NCI-H2227 treated with DMSO at 0.1 percent for 48 hours (cell line): ENCODE data around the gene MRPS24.
"Not testable (repeated sequence)": the region's sequence is repeated elsewhere in the genome, so short reads cannot be mapped to it uniquely, and the experiment has no call there.

Experiments used
- DNase-seq: peaks from one replicate; lab custom pipeline; 2025; lab: John Stamatoyannopoulos, UW

MRPS24 gene

DNA sequence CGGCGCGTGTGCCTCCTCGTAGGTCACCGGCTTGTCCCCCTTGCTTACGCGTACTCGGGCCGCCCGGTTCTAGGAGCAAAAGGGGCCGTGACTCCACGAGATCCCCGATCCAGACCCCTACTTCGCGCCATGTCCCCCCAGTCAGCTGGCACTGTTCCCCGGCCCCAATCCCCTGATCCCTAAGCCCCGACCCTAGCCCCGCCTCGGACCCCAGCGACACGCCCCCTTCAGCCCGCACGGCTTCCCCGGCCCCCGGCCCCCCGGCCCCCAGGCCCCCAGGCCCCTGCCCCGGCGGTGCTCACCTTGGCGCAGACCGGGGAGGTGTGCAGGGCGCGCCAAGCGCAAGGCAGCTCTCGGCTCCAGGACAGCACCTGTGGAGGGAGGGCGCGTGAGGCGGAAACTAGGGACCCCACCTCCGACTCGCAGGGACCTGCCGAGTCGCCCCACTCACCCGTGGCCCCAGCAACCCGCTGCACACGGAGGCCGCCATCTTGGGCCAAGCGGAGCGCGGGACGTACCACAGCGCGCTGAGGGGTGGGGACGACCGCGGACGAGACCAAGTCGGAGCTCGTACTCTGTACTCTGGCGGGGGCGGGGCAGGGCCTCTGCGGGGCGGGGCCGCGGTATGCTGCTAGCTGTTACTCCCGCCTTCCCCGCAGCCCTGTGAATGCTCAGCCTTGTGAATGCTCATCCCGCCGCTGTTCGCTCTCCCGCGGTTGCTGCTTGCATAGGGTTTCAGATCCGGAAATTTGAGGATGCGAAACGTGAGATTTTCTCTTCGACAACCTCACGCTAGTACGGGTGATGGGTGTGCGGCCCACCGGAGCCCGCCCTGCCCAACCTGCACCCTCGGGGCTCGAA lies at the start of gene MRPS24:
TSS of gene MRPS24 (minus strand) at position 512 of the 861 bp plus-strand sequence. CDS start at position 490, 22 bp downstream.
- peak; percentile 94 for DNase-seq

DNA sequence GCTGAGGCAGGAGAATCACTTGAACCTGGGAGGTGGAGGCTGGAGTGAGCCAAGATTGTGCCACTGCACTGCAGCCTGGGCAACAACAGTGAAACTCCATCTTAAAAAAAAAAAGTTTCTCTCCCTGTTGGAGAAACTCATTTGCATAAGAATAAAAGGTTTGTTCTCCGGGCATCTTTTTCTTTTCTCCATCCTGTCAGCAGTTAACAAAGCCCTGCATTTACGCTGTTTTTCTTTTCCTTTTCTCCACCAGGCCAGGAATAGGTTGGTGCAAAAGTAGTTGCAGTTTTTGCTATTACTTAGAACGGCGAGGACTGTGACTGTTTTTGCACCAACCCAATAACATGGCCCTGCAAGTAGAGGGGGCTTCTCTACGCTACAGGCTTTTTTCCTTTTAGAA lies 46.6 kb upstream of the MRPS24 start:
- no peak for DNase-seq

DNA sequence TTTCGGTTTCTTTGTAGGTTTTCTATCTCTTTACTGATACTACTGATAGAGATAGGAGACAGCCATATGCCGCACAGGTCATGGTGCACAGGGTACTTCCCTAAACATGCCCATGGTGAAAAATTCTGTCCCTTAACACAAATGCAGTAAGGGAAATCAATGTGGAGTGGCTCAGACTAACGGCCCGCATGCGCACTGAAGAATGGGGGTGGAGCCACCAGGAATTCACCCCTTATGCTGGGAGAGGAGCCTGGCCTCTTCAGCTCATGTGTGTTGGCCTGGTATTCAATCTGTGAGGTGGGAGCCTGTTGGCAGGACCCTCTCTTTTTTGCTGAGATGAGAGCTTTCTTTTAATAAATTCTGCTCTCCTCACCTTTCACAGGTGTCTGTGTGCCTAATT lies 45.5 kb upstream of the MRPS24 start:
- DNase-seq = no peak

- DNase-seq = no peak
These were observed 37.2 kb upstream of the MRPS24 start, which contains the start of gene URGCP for GRCh38 chr7:43906331-43907010. TSS of gene URGCP (minus strand) at chr7:43906596. CDS start at chr7:43906575, 21 bp downstream.

- no peak for DNase-seq
These were observed 36.6 kb upstream of the MRPS24 start for GRCh38 chr7:43905956-43906330.

- no peak for DNase-seq
These were observed 36.1 kb upstream of the MRPS24 start for GRCh38 chr7:43905209-43905946.

- no peak for DNase-seq
These were observed 35.4 kb upstream of the MRPS24 start for GRCh38 chr7:43904533-43905208.

DNA sequence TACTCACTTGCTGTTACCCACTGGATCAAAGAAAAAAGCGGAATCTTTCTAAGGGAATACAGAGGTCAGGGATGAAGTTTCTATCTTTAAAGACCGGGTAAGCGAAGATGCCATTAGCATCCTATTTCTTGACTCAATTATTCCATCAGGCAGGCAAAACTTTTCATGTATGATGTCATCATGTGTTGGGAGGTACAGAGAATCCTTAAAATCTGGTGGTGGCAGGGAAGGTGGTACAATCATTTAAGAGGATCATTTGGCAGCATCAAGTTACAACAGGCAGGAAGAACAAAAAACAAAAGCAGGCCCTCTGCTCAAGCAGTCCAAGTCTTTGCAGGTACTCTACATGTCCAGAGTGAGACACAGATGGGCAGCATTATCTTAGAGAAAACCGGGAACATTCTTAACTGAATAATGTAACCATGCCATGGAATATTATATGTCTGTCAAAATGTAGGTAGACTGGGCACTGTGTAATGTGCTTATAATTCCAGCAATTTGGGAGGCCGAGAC lies 33.3 kb upstream of the MRPS24 start:
- DNase-seq = no peak

DNA sequence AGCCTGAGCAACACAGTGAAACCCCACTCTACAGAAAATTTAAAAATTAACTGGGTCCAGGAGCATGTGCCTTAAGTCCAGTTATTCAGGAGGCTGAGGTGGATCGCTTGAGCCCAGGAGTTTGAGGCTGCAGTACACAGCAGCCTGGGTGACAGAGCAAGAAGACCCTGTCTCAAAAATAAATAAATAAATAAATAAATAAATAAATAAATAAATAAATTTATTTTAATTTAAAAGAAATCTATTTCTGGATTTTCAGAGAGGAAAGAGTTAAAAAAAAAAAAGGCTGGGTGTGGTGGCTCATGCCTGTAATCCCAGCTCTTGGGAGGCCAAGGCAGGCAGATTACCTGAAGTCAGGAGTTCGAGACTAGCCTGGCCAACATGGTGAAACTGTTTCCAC lies 29.3 kb upstream of the MRPS24 start:
- not testable (repeated sequence) for DNase-seq

GRCh38 chr7:43895847-43896415 lies 26.6 kb upstream of the MRPS24 start:
- no peak for DNase-seq

DNA sequence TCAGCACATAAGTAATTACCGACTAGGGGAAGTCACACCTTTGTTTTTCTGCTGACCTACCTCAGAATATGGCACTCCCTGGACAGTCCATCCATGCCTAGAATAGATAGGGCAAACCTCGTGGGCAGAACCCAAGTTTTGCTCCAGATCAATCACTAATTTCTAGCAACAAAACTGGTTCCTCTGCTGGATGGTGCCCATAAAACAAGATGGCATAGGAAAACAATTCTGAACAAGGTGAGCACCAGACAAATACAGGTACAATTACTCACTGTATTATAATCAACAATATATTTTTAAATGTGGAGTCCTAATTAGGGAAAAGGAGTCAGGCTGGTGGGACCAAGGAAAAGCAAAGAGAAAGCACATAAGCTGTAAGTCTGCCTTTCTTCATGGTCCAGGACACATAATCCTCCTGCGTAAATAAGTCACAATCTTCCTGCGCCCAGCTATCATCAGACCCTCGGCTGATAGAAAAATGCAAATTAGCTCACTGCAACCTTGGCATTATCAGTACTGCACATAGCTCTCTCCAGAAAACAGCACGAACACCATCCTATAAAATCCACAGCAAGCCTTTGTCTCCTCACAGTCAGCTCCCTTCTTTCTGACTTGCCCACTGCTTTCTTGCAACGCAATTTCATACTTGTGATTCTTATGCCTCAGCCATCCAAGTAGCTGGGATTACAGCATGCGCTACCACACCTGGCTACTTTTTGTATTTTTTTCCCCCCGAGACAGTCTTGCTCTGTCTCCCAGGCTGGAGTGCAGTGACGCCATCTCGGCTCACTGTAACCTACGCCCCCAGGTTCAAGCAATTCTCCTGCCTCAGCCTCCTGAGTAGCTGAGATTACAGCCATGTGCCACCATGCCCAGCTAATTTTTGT lies 22.0 kb upstream of the MRPS24 start:
- DNase-seq = no peak

GRCh38 chr7:43890468-43890867 lies 21.2 kb upstream of the MRPS24 start:
- no peak for DNase-seq

DNA sequence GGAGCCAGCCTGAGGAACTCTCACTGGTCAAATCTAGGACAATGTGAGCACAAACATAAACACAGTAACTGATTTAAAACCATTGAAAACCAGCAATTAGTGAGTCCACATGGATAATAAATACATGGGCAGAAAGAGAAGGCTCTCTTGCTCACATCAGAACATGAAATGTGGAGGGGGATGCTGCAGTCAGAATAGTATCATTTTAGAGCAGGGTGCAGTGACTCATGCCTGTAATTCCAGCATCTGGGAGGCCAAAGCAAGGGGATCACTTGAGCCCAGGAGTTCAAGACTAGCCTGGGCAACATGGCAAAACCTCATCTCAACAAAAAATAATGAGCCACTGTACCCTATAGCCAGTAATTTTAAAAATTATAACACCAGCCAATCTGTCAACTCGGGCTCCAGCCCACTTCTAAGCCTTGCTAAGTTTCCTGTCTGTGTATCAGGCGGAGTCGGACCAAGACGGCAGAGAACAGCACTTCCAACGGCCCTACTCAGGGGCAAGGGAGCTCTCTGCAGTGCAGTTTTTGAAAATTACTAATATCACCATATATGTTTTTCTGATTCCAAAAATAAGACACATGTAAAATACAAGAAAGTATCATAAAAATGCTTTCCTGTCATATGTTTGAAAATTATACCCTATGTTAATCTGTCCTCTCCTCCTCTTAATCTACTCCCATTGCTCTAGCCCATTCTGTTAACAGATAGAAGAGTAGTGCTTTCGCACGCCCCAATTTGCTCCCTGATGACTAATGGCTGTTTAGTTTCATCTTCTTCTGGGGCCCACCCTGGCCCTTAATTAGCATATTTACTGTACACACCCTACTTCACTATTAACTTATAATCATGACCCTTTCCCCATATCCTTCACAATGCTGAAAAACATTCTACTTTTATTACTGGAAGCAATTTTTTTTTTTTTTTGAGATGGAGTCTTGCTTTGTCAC lies 20.0 kb upstream of the MRPS24 start:
- DNase-seq = no peak

- no peak for DNase-seq
These were observed 15.3 kb upstream of the MRPS24 start for GRCh38 chr7:43884617-43885016.

GRCh38 chr7:43884209-43884608 lies 14.9 kb upstream of the MRPS24 start:
- DNase-seq = no peak

DNA sequence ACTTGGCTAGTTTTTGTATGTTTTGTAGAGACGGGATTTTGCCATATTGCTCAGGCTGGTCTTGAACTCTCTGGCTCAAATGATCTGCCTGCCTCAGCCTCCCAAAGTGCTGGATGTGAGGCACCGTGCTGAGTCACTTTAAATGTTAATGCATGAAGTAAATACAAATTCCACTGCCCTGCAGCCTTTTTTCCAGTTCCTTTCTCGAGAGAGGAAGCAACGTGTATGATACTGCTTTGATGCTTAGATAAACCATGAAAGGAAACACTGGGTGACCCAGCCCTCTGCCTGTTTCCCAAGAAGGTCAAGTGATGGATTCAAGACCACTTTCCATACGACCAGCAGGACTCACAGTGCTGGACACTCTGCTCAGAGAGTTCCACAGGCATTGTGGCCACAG lies 11.3 kb upstream of the MRPS24 start:
- DNase-seq = no peak

DNA sequence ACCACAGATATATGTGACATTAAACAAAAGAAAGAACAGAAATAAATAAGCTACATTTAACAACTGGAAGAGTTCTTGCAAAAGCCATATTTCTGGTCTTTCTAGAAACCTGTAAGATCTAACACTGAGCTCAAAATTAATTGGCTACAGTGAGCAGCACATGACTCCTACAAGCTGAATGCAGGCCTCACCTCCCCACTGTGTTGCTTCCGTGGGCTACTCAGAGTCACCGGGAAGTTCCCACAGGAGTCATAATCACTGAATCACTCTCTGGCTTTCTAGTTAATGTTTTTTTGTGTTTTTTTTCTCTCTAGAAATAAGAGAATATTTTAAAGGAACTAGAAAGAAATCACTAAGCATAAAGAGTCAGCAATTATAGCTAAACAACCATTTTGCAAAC lies 10.2 kb upstream of the MRPS24 start:
- DNase-seq = no peak

DNA sequence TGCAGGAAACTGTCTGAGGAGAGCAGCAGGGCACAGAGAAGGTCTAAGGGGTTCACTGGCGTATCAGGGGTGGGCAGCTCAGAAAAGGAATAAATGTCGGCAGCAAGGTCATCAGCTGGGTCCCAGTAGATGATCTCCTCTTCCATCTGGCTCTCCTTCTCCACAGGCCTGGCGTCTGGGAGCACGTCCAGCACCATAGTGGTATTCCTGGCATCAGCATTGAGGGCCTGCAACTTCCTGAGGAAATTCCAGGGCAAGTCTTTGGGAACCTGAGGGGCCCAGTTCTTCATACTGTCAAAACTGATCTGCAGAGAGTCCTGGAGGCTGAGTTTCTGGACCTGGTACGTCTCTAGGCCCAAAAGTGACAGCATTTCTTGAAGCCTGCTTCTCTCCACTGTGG lies 9.6 kb upstream of the MRPS24 start:
- DNase-seq = no peak
